ENCODE data around the gene PLA2G7.

Gene PLA2G7

DNA sequence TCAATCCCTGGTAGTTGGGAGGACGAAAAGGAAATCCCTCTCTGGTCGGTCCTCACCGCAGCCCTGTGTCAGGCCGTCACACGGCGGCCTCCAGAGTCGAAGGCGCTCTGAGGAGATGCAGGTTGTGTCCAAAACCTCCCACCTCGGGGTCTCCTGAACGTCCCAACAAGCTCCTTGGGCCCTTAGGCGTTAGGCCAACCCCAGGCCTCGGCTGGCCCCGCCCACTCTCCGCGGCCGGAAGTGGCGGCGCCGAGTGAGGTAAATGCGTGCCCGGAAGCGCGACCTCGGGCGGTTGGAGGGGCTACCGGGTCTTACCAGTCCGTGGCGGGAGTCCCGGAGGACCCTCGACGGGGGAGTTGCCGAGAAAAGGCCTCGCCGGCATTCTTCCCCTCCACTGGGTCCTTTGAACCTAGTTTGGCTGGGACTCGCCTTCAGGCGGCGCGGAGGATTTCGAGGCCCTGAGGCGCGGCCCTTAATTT lies 47.5 kb downstream of the PLA2G7 start, which contains the start of gene TDRD6:
TSS of gene TDRD6 (plus strand) at position 267 of the 479 bp plus-strand sequence. CDS start 244 bp downstream, outside the sequence.
- no peak for TF ChIP-seq CTCF (IDR thresholded peaks at IDR 0.05)
- no peaks in the 10 kb centered on the region for H3K27me3 ChIP-seq
- no peak within 1 kb of the TSS for H3K4me3 ChIP-seq (ENCODE audit: low read depth in 1 of 2, low read length in 1 of 2)
- no peaks in the 10 kb centered on the region for H3K4me1 ChIP-seq (ENCODE audit: control insufficient read depth in 1 of 2, insufficient read depth in 1 of 2, low read depth in 1 of 2, low read length in 1 of 2)
- H3K9me3 ChIP-seq, result peaks cover 5% of the 10 kb centered on the region
- H3K36me3 ChIP-seq, result no peaks in the 10 kb centered on the region
- no peak within 1 kb of the TSS for H3K27ac ChIP-seq

DNA sequence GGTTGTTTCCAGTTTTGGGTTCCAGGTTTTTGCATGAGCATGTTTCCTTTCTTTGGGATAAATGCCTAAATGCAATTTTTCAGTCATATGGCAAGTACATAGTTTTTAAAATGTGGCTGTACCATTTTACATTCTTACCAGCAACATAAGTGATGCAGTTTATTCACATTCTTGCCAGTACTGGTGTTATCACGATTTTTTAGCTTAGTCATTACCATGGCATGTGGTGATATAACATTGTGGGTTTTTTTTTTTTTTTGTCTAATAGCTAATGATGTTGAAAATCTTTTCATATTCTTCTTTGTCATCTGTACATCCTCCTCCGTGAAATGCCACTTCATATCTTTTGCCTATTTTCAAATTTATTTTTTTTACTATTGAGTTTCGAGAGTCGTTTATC lies 50.4 kb downstream of the PLA2G7 start:
- no peaks in the 10 kb centered on the region for H3K27me3 ChIP-seq
- no peak for TF ChIP-seq CTCF (IDR thresholded peaks at IDR 0.05)
- no peaks in the 10 kb centered on the region for H3K4me1 ChIP-seq (ENCODE audit: control insufficient read depth in 1 of 2, insufficient read depth in 1 of 2, low read depth in 1 of 2, low read length in 1 of 2)
- H3K27ac ChIP-seq, result no peak overlapping the region
- H3K9me3 ChIP-seq, result peaks cover 5% of the 10 kb centered on the region
- no peak overlapping the region for H3K4me3 ChIP-seq (ENCODE audit: low read depth in 1 of 2, low read length in 1 of 2)
- no peaks in the 10 kb centered on the region for H3K36me3 ChIP-seq

- no peak overlapping the region for H3K4me3 ChIP-seq (ENCODE audit: low read depth in 1 of 2, low read length in 1 of 2)
- H3K9me3 ChIP-seq, result no peaks in the 10 kb centered on the region
- no peaks in the 10 kb centered on the region for H3K4me1 ChIP-seq (ENCODE audit: control insufficient read depth in 1 of 2, insufficient read depth in 1 of 2, low read depth in 1 of 2, low read length in 1 of 2)
- H3K27me3 ChIP-seq, result no peaks in the 10 kb centered on the region
- TF ChIP-seq CTCF (IDR thresholded peaks at IDR 0.05), result no peak
- no peak overlapping the region for H3K27ac ChIP-seq
- H3K36me3 ChIP-seq, result no peaks in the 10 kb centered on the region
Measured at GRCh38 chr6:46677314-46677654, 57.9 kb downstream of the PLA2G7 start.

GRCh38 chr6:46676604-46677313 lies 58.4 kb downstream of the PLA2G7 start:
- no peak for TF ChIP-seq CTCF (IDR thresholded peaks at IDR 0.05)
- no peak overlapping the region for H3K4me3 ChIP-seq (ENCODE audit: low read depth in 1 of 2, low read length in 1 of 2)

DNA sequence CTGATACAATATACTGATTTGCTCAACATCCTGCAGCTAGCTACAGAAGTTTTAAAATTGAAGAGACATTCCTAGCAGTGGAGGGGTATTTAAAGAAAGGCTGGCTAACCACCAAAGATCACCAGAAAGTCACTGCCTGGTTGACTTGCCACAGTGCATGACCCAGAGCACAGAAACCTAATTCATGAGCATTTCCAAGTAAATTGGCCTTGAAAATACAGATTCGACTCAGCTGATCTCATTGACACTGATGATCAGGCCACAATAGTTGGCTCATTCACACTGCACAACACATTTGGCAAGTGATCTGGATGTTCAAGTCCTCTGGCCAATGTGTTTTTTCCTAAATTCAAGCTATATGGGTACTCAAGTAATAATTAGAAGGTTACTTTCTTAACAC lies 60.8 kb downstream of the PLA2G7 start:
- no peaks in the 10 kb centered on the region for H3K36me3 ChIP-seq
- no peak for TF ChIP-seq CTCF (IDR thresholded peaks at IDR 0.05)
- H3K4me3 ChIP-seq (ENCODE audit: low read depth in 1 of 2, low read length in 1 of 2), result no peak overlapping the region
- H3K9me3 ChIP-seq, result no peaks in the 10 kb centered on the region
- no peaks in the 10 kb centered on the region for H3K27me3 ChIP-seq
- no peaks in the 10 kb centered on the region for H3K4me1 ChIP-seq (ENCODE audit: control insufficient read depth in 1 of 2, insufficient read depth in 1 of 2, low read depth in 1 of 2, low read length in 1 of 2)
- H3K27ac ChIP-seq, result no peak overlapping the region

More at GRCh38 chr6:46676604-46677313, 58.4 kb downstream of the PLA2G7 start:
- no peak overlapping the region for H3K27ac ChIP-seq
- H3K27me3 ChIP-seq, result no peaks in the 10 kb centered on the region
- H3K36me3 ChIP-seq, result no peaks in the 10 kb centered on the region
- no peaks in the 10 kb centered on the region for H3K4me1 ChIP-seq (ENCODE audit: control insufficient read depth in 1 of 2, insufficient read depth in 1 of 2, low read depth in 1 of 2, low read length in 1 of 2)
- H3K9me3 ChIP-seq, result no peaks in the 10 kb centered on the region

Measured in neutrophil (primary cell).